GM10266 (cell line): ENCODE results near the gene CCM2.

ENCODE experiments used
- DNase-seq: peaks from one replicate; pipeline ENCODE4 v3.0.0; 2012; ENCODE audit errors: extremely low spot score
- TF ChIP-seq, protein P1 (sequence below): IDR thresholded peaks from 2 replicates; pipeline ENCODE4 v1.5.1; 2012; ENCODE audit warnings: mild to moderate bottlenecking, low read depth; ENCODE audit not compliant: control insufficient read depth, insufficient read depth; ENCODE audit errors: missing control alignments

CCM2 gene

DNA sequence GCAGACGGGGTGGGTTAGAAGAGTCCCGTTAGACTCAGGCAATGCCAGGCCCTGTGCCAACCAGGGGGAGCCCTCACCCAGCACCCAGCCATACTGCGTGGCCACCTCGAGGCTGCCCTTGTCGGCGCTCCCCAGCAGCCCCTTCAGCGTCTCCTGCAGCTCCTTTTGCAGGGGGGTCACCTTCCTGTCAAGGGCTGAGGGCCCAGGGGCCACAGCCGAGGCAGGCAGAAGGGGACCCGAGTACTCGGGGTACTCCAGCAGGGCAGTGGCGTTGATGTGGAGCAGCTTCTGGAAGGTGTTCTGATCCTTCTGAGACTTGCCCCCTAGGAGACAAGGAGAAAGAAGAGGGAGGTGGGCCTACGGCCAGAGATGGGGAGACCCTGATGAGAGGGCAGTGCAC is 101.7 kb downstream of the CCM2 start:
- TF ChIP-seq, protein P1, sequence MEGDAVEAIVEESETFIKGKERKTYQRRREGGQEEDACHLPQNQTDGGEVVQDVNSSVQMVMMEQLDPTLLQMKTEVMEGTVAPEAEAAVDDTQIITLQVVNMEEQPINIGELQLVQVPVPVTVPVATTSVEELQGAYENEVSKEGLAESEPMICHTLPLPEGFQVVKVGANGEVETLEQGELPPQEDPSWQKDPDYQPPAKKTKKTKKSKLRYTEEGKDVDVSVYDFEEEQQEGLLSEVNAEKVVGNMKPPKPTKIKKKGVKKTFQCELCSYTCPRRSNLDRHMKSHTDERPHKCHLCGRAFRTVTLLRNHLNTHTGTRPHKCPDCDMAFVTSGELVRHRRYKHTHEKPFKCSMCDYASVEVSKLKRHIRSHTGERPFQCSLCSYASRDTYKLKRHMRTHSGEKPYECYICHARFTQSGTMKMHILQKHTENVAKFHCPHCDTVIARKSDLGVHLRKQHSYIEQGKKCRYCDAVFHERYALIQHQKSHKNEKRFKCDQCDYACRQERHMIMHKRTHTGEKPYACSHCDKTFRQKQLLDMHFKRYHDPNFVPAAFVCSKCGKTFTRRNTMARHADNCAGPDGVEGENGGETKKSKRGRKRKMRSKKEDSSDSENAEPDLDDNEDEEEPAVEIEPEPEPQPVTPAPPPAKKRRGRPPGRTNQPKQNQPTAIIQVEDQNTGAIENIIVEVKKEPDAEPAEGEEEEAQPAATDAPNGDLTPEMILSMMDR = no peak
- no peak for DNase-seq

DNA sequence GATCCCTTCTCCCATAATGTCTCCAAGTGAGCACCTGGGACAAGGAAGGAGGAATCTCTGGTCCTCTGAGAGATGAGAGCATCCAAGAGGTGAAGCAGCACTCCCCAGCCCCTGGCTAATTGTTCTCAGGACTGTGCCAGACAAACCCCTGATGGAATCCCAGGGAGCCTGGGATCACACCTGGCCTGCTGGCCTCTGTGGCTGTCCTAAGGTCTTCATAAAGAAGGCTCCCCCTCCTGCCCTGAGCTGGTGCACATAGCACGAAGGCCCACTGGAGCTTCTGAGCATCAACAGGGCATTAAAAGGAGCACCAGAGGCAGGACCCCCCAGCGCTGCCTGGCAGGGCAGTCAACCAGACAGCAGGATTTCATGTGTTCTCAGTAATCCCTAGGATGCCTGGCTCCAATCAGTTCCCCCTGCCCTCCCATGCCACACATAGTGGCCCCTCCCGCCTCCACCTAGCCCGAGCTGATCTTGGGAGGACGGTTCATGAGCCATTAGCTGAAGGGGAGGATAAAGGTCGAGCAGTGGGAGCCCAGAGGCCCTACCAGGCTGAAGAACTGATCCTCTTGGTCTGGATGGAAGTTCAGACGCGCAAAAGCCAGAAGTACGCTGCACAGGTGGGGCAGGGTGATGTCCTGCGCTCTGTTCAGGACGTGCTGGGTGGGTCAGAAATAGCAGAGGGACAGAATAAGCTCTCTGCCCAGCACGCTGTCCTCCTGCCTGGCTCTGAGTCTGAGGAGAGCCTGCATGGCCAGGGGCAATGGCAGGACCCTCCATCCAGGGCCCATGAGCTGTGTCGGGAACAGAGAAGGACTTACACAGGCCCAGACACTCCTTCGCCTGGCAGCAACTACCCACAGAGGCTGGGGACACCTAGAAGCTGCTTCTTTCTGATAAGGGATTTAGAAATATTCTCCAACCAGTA is 103.0 kb downstream of the CCM2 start:
- no peak for DNase-seq
- TF ChIP-seq, protein P1 = no peak

DNA sequence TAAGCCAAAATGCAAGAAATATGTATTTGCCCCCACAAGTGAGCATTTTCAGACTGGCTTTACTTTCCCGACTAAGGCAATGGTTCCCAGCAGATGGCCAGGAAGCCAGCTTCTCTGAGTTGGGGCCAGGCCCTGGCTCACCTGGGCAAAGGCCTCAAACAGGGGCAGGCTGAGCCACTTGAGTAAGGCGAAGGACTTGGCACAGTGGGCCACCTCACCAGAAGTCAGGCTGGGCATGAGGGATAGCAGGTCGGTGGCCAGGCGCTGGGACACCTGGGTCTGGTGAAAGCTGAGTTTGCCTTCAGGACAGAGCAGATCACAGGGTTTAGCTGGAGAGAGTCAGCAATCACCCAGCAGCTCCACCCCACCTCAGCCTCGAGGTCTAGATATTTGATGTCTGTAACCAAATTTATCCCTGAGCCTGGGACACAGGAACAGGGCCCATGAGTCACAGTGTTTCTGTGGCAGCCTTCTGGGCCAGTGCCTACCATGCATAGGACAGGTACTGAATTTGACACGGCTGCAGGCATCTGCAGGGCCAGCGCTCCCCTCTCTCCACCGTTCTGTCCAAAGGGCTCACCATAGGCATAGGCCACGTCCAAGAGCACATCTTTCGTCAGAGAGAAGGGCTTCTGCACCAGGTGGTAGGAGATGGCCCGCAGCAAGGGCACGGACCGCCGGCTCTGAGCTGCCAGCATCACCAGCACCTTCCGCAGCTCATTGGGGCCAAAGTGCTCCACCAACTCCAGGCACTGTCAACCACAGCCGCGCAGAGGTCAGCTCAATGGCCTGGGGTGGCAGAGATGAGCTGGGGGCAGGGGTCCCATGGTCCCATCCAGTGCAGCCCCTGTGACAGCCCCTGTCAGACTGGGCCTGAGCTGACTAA is 104.2 kb downstream of the CCM2 start:
- DNase-seq = no peak
- TF ChIP-seq, protein P1 = no peak

DNA sequence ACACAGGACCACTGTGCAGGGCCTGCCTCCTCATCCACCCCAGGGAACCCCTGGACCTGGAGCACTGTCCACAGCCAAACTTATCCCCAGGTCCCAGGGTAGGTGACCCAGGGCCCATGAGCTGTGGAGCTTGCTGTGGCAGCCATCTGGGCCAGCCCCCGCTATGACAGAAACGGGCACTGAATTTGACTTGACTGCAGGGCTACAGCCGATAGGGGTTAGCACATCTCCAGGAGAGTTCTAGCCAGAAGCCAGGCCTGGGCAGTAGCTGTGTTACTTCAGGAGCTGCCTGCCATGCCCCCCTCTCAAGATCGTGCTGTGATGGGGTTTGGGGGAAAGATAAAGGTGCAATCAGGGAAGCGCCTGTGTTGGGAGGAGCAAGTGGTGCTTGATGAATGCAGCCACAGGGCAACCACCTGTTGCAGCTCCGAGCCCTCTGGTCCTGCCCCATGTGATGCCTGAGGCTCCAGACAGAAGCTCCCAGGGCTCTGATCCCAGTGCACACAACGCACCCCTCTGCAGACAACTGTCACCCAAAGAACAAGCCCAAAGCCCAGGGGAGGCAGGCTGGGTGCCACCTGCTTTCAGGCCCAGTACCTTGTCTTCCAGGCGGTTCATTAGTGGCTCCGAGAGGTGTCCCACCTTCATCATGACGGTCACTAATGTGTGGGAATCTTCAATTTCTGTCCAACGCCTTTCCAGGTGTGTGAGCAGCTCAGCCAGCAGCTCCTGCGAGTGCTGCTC is 105.0 kb downstream of the CCM2 start:
- TF ChIP-seq, protein P1 = no peak
- DNase-seq = no peak

DNA sequence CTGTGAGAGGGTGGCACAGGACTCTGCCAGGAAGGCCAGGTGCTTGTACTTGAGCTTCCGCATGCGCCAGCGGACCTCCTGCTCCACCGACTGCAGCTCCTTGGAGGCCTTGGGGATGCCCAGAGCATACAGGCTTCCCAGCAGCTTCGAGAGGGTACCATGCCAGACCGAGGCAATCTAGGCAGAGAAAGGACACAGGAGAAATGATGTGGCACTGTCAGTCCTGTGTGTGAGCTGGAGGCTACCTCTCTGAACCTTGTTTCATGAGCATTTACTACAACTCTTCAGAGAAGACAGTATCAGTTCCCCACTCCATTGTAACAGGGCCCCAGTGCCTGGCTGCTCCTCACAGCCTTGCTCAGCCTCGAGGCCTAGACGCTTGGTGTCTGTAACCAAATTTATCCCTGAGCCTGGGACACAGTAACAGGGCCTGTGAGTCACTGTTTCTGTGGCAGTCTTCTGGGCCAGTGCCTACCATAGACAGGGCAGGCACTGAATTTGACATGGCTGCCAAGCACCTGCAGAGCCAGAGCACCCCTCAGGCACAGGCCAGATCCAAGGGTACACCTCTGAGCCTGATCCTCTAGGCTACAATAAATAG is 105.7 kb downstream of the CCM2 start:
- no peak for DNase-seq
- TF ChIP-seq, protein P1 = no peak

DNA sequence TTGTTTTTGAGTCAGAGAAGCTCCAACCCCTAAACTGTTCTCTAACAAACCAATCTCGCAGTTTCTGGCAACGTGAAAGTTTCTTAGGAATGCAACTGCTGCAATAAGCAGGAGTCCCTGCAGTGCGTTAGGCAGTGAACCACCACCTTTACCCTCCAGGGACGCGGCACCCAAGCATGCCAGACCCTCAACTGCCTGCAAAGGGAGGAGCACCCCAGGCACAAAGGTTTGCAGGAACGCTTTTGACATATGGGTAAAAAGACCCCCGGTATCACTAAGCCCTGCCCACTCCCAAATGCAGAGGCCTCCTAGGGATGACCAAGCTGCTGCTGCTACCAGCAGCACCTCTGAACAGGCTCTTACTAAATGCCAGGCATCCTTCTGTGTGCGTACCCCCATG is 106.8 kb downstream of the CCM2 start:
- TF ChIP-seq, protein P1 = no peak
- no peak for DNase-seq
